H1 (cell line): ENCODE results near the gene ARMH3.
"Not testable (repeated sequence)": the region's sequence is repeated elsewhere in the genome, so short reads cannot be mapped to it uniquely, and the experiment has no call there.

Source experiments
- CEBPB ChIP-seq: IDR thresholded peaks from 2 replicates; pipeline ENCODE4 v1.6.1; 2012; ENCODE audit warnings: low read depth, low read length
- CTCF ChIP-seq, 3 experiments: IDR thresholded peaks; 1 replicate in 2 of 3; 2 replicates in 1 of 3; pipeline versions ENCODE4 v1.5.1 to v1.6.1; 2011; ENCODE audit warnings: low read length in 3 of 3, mild to moderate bottlenecking in 3 of 3, inconsistent platforms in 2 of 3, low read depth in 1 of 3, moderate library complexity in 1 of 3; ENCODE audit not compliant: insufficient read depth in 1 of 3; ENCODE audit errors: control extremely low read depth in 1 of 3
- EP300 ChIP-seq, 2 experiments: IDR thresholded peaks; 1 replicate in 1 of 2; 2 replicates in 1 of 2; pipeline ENCODE4 v1.6.1; 2011 to 2012; ENCODE audit warnings: low read depth in 2 of 2, low read length in 2 of 2, mild to moderate bottlenecking in 2 of 2, borderline replicate concordance in 1 of 2, inconsistent platforms in 1 of 2, moderate library complexity in 1 of 2
- EZH2 ChIP-seq: fragments of 200-600 bp; sonication (generic); IDR thresholded peaks from 2 replicates; pipeline ENCODE4 v1.7.1; 2012; ENCODE audit warnings: low read depth, mild to moderate bottlenecking, moderate library complexity, low read length, inconsistent platforms; ENCODE audit not compliant: severe bottlenecking
- HDAC2 ChIP-seq, 2 experiments: fragments of 300-600 bp in 1 of 2; sonication (generic) in 1 of 2; IDR thresholded peaks; 2 replicates each; pipeline ENCODE4 v1.6.1; 2011 to 2012; ENCODE audit warnings: low read depth in 2 of 2, low read length in 2 of 2, mild to moderate bottlenecking in 2 of 2, moderate library complexity in 2 of 2, borderline replicate concordance in 1 of 2, inconsistent platforms in 1 of 2
- JUN ChIP-seq: IDR thresholded peaks from 2 replicates; pipeline ENCODE4 v1.6.1; 2011; ENCODE audit warnings: low read depth, mild to moderate bottlenecking, improper control_type of control experiment, low read length
- POLR2A ChIP-seq, 2 experiments: IDR thresholded peaks; 1 replicate in 1 of 2; 2 replicates in 1 of 2; pipeline ENCODE4 v1.6.1; 2011; ENCODE audit warnings: low read depth in 2 of 2, low read length in 2 of 2, mild to moderate bottlenecking in 2 of 2; ENCODE audit errors: control extremely low read depth in 1 of 2
- TAF1 ChIP-seq: IDR thresholded peaks from 2 replicates; pipeline ENCODE4 v1.6.1; 2011; ENCODE audit warnings: mild to moderate bottlenecking, low read depth, low read length

GRCh38 chr10:102035807-102036206, 20.2 kb downstream of the ARMH3 start:
- not testable (repeated sequence) for TF ChIP-seq CTCF (IDR thresholded peaks at IDR 0.05; ENCODE audit: control extremely low read depth in 1 of 3, insufficient read depth in 1 of 3, low read depth in 1 of 3, low read length in 3 of 3); EP300 (IDR thresholded peaks at IDR 0.05; ENCODE audit: borderline replicate concordance in 1 of 2, low read depth in 2 of 2, low read length in 2 of 2); POLR2A (IDR thresholded peaks at IDR 0.05; ENCODE audit: control extremely low read depth in 1 of 2, low read depth in 2 of 2, low read length in 2 of 2); TAF1; HDAC2 (IDR thresholded peaks at IDR 0.05; ENCODE audit: borderline replicate concordance in 1 of 2, low read depth in 2 of 2, low read length in 2 of 2); CEBPB; EZH2; JUN
